ENCODE measurements around the gene TLE3.

Gene TLE3

DNA sequence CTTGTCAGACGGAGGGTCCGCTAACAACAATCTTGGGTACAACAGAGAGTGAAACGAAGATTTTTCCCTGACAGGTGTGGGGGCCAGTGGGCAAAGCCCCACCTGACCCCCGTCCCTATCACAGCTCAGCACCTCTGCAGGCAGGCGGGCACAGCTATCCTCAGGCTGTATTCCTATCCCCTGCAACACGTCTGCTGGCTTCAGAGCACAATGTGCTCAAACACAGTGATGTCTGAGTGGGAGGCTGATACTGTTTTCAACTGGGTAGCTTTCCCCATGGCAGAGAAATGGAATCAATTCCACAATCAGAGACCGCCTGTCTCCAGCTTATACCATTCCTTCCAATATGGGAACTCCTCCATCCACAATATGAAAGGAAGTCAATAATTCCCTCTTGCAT is 28.0 kb downstream of the TLE3 start:
- Histone ChIP-seq H3K9ac (ENCODE audit: insufficient read length, low read depth) (no peak overlapping the region), H3K4me3 (ENCODE audit: insufficient read length, low read depth) (no peak overlapping the region), H3K27me3 (ENCODE audit: insufficient read depth, insufficient read length) (no peaks in the 10 kb centered on the region), H3K4me1 (ENCODE audit: insufficient read depth, insufficient read length) (peaks cover 8% of the 10 kb centered on the region), H3K36me3 (ENCODE audit: insufficient read depth, insufficient read length, low read length) (peaks cover 99% of the 10 kb centered on the region), H3K9me3 (ENCODE audit: insufficient read depth, low read length) (no peaks in the 10 kb centered on the region)
- TF ChIP-seq YY1 (IDR thresholded peaks at IDR 0.05; ENCODE audit: insufficient read depth, insufficient read length) (no peak), SUZ12 (IDR thresholded peaks at IDR 0.05; ENCODE audit: extremely low read depth, insufficient read depth, insufficient read length) (no peak), ZNF274 (IDR thresholded peaks at IDR 0.05; ENCODE audit: low read depth, low read length) (no peak)
- no peak for DNase-seq (ENCODE audit: low read depth, low spot score)

GRCh38 chr15:70068783-70069565 is 28.7 kb downstream of the TLE3 start:
- peaks cover 9% of the 10 kb centered on the region for H3K4me1 ChIP-seq (ENCODE audit: insufficient read depth, insufficient read length)
- TF ChIP-seq SUZ12 (IDR thresholded peaks at IDR 0.05; ENCODE audit: extremely low read depth, insufficient read depth, insufficient read length) (no peak), ZNF274 (IDR thresholded peaks at IDR 0.05; ENCODE audit: low read depth, low read length) (no peak), YY1 (IDR thresholded peaks at IDR 0.05; ENCODE audit: insufficient read depth, insufficient read length) (no peak)
- H3K9ac ChIP-seq (ENCODE audit: insufficient read length, low read depth) = no peak overlapping the region
- no peak overlapping the region for H3K4me3 ChIP-seq (ENCODE audit: insufficient read length, low read depth)
- no peaks in the 10 kb centered on the region for H3K9me3 ChIP-seq (ENCODE audit: insufficient read depth, low read length)
- peaks cover 99% of the 10 kb centered on the region for H3K36me3 ChIP-seq (ENCODE audit: insufficient read depth, insufficient read length, low read length)
- DNase-seq (ENCODE audit: low read depth, low spot score) = no peak
- no peaks in the 10 kb centered on the region for H3K27me3 ChIP-seq (ENCODE audit: insufficient read depth, insufficient read length)

DNA sequence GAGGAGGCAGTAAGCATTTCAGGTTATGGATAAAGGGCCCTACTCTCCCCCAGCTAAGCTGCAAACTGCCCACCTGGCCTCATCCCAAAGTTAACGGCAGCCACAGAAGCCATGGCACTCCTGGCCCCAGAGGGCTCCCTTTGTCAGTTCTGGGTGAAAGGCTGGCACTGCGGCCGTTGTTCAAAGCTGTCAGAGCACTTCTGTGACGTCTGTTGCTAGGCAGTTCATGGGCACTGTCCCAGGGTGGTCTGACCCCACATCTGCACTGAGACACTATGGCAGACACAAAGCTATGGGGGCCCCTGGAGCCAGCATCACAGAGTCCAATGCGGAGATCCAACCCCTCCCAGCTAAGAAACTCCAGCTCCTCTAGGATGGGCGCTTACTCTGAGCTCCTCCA is 30.0 kb downstream of the TLE3 start:
- no peak for DNase-seq (ENCODE audit: low read depth, low spot score)
- Histone ChIP-seq H3K9me3 (ENCODE audit: insufficient read depth, low read length) (no peaks in the 10 kb centered on the region), H3K36me3 (ENCODE audit: insufficient read depth, insufficient read length, low read length) (peaks cover 99% of the 10 kb centered on the region), H3K27me3 (ENCODE audit: insufficient read depth, insufficient read length) (no peaks in the 10 kb centered on the region), H3K9ac (ENCODE audit: insufficient read length, low read depth) (no peak overlapping the region), H3K4me1 (ENCODE audit: insufficient read depth, insufficient read length) (peaks cover 11% of the 10 kb centered on the region), H3K4me3 (ENCODE audit: insufficient read length, low read depth) (no peak overlapping the region)
- no peak for TF ChIP-seq ZNF274 (IDR thresholded peaks at IDR 0.05; ENCODE audit: low read depth, low read length)
- TF ChIP-seq SUZ12 (IDR thresholded peaks at IDR 0.05; ENCODE audit: extremely low read depth, insufficient read depth, insufficient read length) = no peak
- no peak for TF ChIP-seq YY1 (IDR thresholded peaks at IDR 0.05; ENCODE audit: insufficient read depth, insufficient read length)

DNA sequence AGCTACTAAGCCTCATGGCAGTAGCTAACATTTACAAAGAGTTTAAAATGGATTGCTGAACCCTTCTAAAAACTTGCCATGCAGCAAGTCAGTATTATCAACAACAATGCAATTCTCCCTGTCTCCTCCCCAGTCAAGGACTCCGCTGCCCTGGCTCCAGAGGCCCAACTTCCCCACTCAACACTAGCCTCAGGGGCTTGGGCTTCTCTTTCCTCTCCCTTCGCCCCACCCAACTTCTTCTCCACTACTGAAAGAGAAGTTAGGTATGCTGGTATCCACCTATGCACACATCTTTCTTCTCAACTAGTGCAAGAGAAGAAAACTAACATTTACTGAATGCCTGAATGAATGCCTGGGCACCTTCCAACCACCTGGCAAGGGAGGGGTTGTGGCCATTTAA is 30.7 kb downstream of the TLE3 start:
- Histone ChIP-seq H3K4me3 (ENCODE audit: insufficient read length, low read depth) (no peak overlapping the region), H3K9me3 (ENCODE audit: insufficient read depth, low read length) (no peaks in the 10 kb centered on the region), H3K36me3 (ENCODE audit: insufficient read depth, insufficient read length, low read length) (peaks cover 99% of the 10 kb centered on the region), H3K4me1 (ENCODE audit: insufficient read depth, insufficient read length) (peaks cover 8% of the 10 kb centered on the region), H3K27me3 (ENCODE audit: insufficient read depth, insufficient read length) (no peaks in the 10 kb centered on the region), H3K9ac (ENCODE audit: insufficient read length, low read depth) (no peak overlapping the region)
- DNase-seq (ENCODE audit: low read depth, low spot score) = no peak
- TF ChIP-seq ZNF274 (IDR thresholded peaks at IDR 0.05; ENCODE audit: low read depth, low read length) = no peak
- no peak for TF ChIP-seq SUZ12 (IDR thresholded peaks at IDR 0.05; ENCODE audit: extremely low read depth, insufficient read depth, insufficient read length)
- no peak for TF ChIP-seq YY1 (IDR thresholded peaks at IDR 0.05; ENCODE audit: insufficient read depth, insufficient read length)

DNA sequence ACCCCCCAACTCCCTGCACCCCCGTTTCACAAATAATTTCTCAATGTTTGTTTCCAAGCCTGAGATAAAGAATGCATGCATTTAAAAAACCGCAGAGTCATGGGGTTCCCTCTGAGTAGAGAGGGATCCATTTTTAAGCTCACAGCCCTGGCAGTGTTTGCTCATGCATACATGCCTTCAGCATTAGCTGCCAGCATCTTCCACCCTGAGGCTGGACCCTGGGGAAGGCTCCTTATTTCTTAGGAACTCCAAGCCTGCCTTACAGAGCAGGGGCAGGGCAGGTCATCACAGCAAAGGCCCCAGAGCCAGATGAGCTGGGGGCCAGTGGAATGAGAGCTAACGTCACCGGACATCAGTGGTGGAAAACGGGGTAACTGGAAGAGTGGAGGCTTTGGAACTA is 31.3 kb downstream of the TLE3 start:
- DNase-seq (ENCODE audit: low read depth, low spot score) = no peak
- no peaks in the 10 kb centered on the region for H3K9me3 ChIP-seq (ENCODE audit: insufficient read depth, low read length)
- peaks cover 8% of the 10 kb centered on the region for H3K4me1 ChIP-seq (ENCODE audit: insufficient read depth, insufficient read length)
- no peak overlapping the region for H3K4me3 ChIP-seq (ENCODE audit: insufficient read length, low read depth)
- no peak overlapping the region for H3K9ac ChIP-seq (ENCODE audit: insufficient read length, low read depth)
- H3K36me3 ChIP-seq (ENCODE audit: insufficient read depth, insufficient read length, low read length) = peaks cover 99% of the 10 kb centered on the region
- TF ChIP-seq ZNF274 (IDR thresholded peaks at IDR 0.05; ENCODE audit: low read depth, low read length) (no peak), SUZ12 (IDR thresholded peaks at IDR 0.05; ENCODE audit: extremely low read depth, insufficient read depth, insufficient read length) (no peak), YY1 (IDR thresholded peaks at IDR 0.05; ENCODE audit: insufficient read depth, insufficient read length) (no peak)
- H3K27me3 ChIP-seq (ENCODE audit: insufficient read depth, insufficient read length) = no peaks in the 10 kb centered on the region

DNA sequence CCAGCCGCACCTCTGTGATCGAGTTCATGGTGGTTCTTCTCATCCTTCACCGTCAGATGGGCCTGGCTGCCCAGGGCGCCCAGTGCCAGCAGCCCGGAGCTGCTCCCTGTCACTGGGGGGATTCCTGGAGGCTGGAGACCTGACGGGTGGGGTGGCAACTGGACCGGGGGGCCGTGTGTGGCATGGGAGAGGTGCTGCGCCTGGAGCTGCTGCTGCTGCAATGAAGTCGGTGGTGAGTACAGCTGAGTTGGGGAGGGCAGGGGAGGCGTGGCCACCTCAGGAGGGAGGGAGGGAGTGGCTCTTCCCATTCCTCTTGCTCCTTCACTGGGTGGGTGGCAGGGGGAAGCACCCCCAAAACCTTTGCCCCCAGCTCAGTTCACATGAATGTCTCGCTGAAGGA is 31.7 kb downstream of the TLE3 start:
- TF ChIP-seq SUZ12 (IDR thresholded peaks at IDR 0.05; ENCODE audit: extremely low read depth, insufficient read depth, insufficient read length) (no peak), YY1 (IDR thresholded peaks at IDR 0.05; ENCODE audit: insufficient read depth, insufficient read length) (no peak), ZNF274 (IDR thresholded peaks at IDR 0.05; ENCODE audit: low read depth, low read length) (no peak)

DNA sequence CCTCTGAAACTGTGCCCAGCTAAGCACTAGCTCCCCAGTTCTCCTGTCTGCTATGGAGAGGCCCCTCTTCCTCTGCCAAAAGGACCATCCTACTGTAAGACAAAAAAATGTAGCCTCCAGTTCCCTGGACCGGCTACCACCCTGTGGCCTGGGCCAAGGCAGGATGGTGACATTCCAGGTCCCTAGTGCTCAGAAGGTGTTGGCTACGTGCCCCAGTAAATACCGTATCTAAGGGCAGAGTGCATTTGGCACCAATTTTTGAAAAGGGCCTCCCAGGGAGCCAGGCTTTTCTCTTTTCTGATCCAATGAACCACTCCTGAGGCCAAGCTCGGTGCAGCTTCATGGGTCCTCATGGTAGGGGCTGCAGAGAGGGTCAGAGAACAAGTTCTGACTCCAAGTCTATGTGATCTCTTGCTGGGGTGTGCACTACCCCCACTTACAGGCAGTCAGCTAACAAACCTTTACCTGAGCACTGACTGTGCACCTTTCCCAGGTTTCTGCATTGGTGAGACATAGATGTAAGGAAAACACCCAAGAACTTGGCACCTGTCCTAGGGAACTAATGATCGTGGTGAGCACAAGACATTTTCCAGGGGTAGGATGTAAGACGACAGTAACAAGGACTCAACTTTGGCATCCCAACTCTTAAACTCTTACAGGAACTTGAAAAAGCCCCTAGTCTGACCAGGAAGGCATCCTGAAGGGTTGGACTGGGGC is 32.6 kb downstream of the TLE3 start:
- Histone ChIP-seq H3K27me3 (ENCODE audit: insufficient read depth, insufficient read length) (no peaks in the 10 kb centered on the region), H3K9ac (ENCODE audit: insufficient read length, low read depth) (no peak overlapping the region), H3K36me3 (ENCODE audit: insufficient read depth, insufficient read length, low read length) (peaks cover 99% of the 10 kb centered on the region), H3K4me1 (ENCODE audit: insufficient read depth, insufficient read length) (peaks cover 8% of the 10 kb centered on the region), H3K9me3 (ENCODE audit: insufficient read depth, low read length) (no peaks in the 10 kb centered on the region), H3K4me3 (ENCODE audit: insufficient read length, low read depth) (no peak overlapping the region)
- no peak for TF ChIP-seq ZNF274 (IDR thresholded peaks at IDR 0.05; ENCODE audit: low read depth, low read length)
- no peak for TF ChIP-seq YY1 (IDR thresholded peaks at IDR 0.05; ENCODE audit: insufficient read depth, insufficient read length)
- no peak for TF ChIP-seq SUZ12 (IDR thresholded peaks at IDR 0.05; ENCODE audit: extremely low read depth, insufficient read depth, insufficient read length)
- DNase-seq (ENCODE audit: low read depth, low spot score) = no peak

More for the DNA sequence above, 31.7 kb downstream of the TLE3 start:
- no peaks in the 10 kb centered on the region for H3K27me3 ChIP-seq (ENCODE audit: insufficient read depth, insufficient read length)
- H3K4me3 ChIP-seq (ENCODE audit: insufficient read length, low read depth) = no peak overlapping the region
- peaks cover 99% of the 10 kb centered on the region for H3K36me3 ChIP-seq (ENCODE audit: insufficient read depth, insufficient read length, low read length)
- no peak for DNase-seq (ENCODE audit: low read depth, low spot score)
- no peaks in the 10 kb centered on the region for H3K9me3 ChIP-seq (ENCODE audit: insufficient read depth, low read length)
- H3K9ac ChIP-seq (ENCODE audit: insufficient read length, low read depth) = no peak overlapping the region
- peaks cover 8% of the 10 kb centered on the region for H3K4me1 ChIP-seq (ENCODE audit: insufficient read depth, insufficient read length)
